ENCODE data around the gene PTK6. TPM values are rescaled to one million over a fixed set of nuclear protein-coding genes. Genes with fewer than 3 reads are reported as not detected.

PTK6 gene
- total and polyA plus RNA-seq, 9 donors = 0.07 to 0.46 (median 0.12) TPM; not detected in 2

DNA sequence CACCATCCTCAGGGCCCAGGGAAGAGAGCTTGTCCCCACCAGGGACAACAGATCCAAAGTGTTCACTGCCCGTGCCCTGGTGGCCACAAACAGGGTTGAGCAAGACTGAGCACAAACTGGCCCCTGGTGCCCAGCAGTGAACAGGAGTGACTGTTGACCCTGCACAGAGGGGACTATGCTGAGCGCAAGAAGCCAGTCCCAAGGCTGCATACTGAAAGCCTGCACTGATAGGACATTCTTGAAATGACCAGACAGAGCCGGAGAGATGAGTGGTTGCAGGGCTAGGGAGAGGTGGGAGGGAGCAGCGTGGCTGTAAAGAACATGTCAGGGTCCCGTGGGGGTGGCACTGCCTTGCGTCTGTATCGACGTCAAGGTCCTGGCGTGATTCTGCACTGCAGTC is 13.9 kb upstream of the PTK6 start:
- no peak for DNase-seq
- H3K9me3 ChIP-seq = no peaks in the 10 kb centered on the region
- no peak overlapping the region for H3K4me3 ChIP-seq
- no peaks in the 10 kb centered on the region for H3K27me3 ChIP-seq
- intact Hi-C loops (cut with DNase I) = loop anchor here in 1 of 4 donors (10.0 kb wide), 1 partner anchor 334 kb away; no protein-coding TSS in a partner anchor
- H3K36me3 ChIP-seq = no peaks in the 10 kb centered on the region
- 24 to 25% (median 25%) methylated on average over 9 of the region's 9 CpGs for WGBS, 3 donors
- TF ChIP-seq POLR2A (IDR thresholded peaks at IDR 0.05) (no peak), CTCF (IDR thresholded peaks at IDR 0.05) (no peak), EP300 (IDR thresholded peaks at IDR 0.05) (no peak)
- H3K4me1 ChIP-seq (ENCODE audit: insufficient read depth) = peaks cover 1% of the 10 kb centered on the region
- H3K27ac ChIP-seq = no peak overlapping the region

DNA sequence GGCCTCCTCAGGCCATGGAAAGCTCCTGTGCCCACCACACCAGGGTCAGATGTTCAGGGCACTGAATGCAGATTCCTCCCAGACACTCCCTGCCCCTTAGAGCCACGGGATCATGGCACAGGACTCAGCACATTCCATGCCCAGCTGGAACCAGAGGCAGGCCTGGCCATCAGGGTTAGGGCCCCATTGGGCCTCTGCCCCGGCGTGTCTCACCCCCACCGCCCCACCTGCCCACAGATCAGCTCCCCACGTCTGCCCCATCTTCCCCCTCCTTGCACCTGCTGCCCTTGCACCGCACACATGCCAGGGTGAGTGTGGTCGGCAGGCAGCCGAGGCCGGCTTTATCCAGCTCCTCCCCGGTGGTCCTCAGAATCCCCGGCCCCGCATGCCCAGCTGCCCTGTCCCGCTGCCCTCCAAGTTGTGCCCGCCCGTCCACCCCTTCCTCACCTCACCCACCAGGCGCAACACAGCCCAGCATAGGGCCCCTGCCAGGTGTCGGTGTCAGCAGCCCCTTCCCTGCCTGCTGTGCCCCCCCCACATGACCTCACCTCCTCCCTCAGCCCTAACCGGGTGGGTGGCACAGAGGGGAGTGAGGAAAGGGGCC is 12.6 kb upstream of the PTK6 start:
- Histone ChIP-seq H3K9me3 (no peaks in the 10 kb centered on the region), H3K4me1 (ENCODE audit: insufficient read depth) (peaks cover 1% of the 10 kb centered on the region), H3K36me3 (no peaks in the 10 kb centered on the region), H3K27ac (no peak overlapping the region), H3K4me3 (no peak overlapping the region), H3K27me3 (no peaks in the 10 kb centered on the region)
- TF ChIP-seq CTCF (IDR thresholded peaks at IDR 0.05) (no peak), POLR2A (IDR thresholded peaks at IDR 0.05) (no peak), EP300 (IDR thresholded peaks at IDR 0.05) (no peak)
- DNase-seq = no peak
- 73 to 86% (median 82%) methylated on average over 15 to 18 of the region's 18 CpGs for WGBS, 3 donors
- intact Hi-C loops (cut with DNase I) = loop anchor here in 1 of 4 donors (10.0 kb wide), 1 partner anchor 335 kb away; no protein-coding TSS in a partner anchor

- TF ChIP-seq POLR2A (IDR thresholded peaks at IDR 0.05) (no peak), CTCF (IDR thresholded peaks at IDR 0.05) (no peak), EP300 (IDR thresholded peaks at IDR 0.05) (no peak)
- no peaks in the 10 kb centered on the region for H3K4me1 ChIP-seq (ENCODE audit: insufficient read depth)
- no peak overlapping the region for H3K27ac ChIP-seq
- no peaks in the 10 kb centered on the region for H3K36me3 ChIP-seq
- H3K4me3 ChIP-seq = no peak overlapping the region
- intact Hi-C loops (cut with DNase I) = no loop called here
- no peaks in the 10 kb centered on the region for H3K9me3 ChIP-seq
- DNase-seq = no peak
- 6 to 12% (median 8%) methylated on average over 11 to 25 of the region's 25 CpGs for WGBS, 3 donors
- H3K27me3 ChIP-seq = no peaks in the 10 kb centered on the region
These were observed 11.8 kb upstream of the PTK6 start for GRCh38 chr20:63549019-63549418.

GRCh38 chr20:63548542-63548941 is 11.4 kb upstream of the PTK6 start:
- WGBS, 3 donors = 7 to 21% (median 17%) methylated on average over 9 to 11 of the region's 11 CpGs
- TF ChIP-seq EP300 (IDR thresholded peaks at IDR 0.05) = no peak
- no peak for TF ChIP-seq POLR2A (IDR thresholded peaks at IDR 0.05)
- no peak for TF ChIP-seq CTCF (IDR thresholded peaks at IDR 0.05)
- H3K27me3 ChIP-seq = no peaks in the 10 kb centered on the region
- no peaks in the 10 kb centered on the region for H3K36me3 ChIP-seq
- no peaks in the 10 kb centered on the region for H3K9me3 ChIP-seq
- no peak for DNase-seq
- H3K27ac ChIP-seq = no peak overlapping the region
- H3K4me3 ChIP-seq = no peak overlapping the region
- intact Hi-C loops (cut with DNase I) = no loop called here
- H3K4me1 ChIP-seq (ENCODE audit: insufficient read depth) = no peaks in the 10 kb centered on the region
